T-cell (primary cell): Measurements from ENCODE around the gene FSCN2. TPM values are rescaled to one million over a fixed set of nuclear protein-coding genes. Genes with fewer than 3 reads are reported as not detected.

Experiments used
- ATAC-seq, 4 experiments: fragments of 200-7000 bp in 3 of 4; fragments of 150-1000 bp in 1 of 4; cut with Tn5 transposase; replicated peaks in 1 of 4; 1 replicate in 3 of 4; 2 replicates in 1 of 4; pipeline ENCODE4 v1.10.0; 2021; ENCODE audit warnings: moderate library complexity in 3 of 4, mild to moderate bottlenecking in 2 of 4, moderate number of reproducible peaks in 1 of 4
- CTCF ChIA-PET, 2 donors: fragments of 300-600 bp; sonication (Branson Sonifier 250); formaldehyde crosslinking; loops; one replicate each; lab custom pipeline; 2022; ENCODE audit warnings: antibody characterized with exemption in 2 of 2; lab: Charles Lee
- POLR2A ChIA-PET, 2 donors: fragments of 300-600 bp; sonication (Branson Sonifier 250); formaldehyde crosslinking; loops; one replicate each; lab custom pipeline; 2022; ENCODE audit warnings: antibody characterized with exemption in 2 of 2; lab: Charles Lee
- DNase-seq, 35 experiments: peaks; one replicate each; pipeline versions ENCODE4 v3.0.0 to v3.0.0-alpha.2; 2013 to 2023
- H3K27ac ChIP-seq: one replicate; pipeline ENCODE4 v1.5.1; 2013; ENCODE audit warnings: low read length
- H3K27me3 ChIP-seq, 2 experiments: replicated peaks in 1 of 2; 1 replicate in 1 of 2; 2 replicates in 1 of 2; pipeline versions ENCODE4 v1.6.1 to v1.7.0; 2013; ENCODE audit warnings: low read length in 1 of 2, mixed read lengths in 1 of 2; ENCODE audit not compliant: control insufficient read depth in 2 of 2, insufficient read depth in 2 of 2; ENCODE audit errors: extremely low read depth in 1 of 2
- H3K36me3 ChIP-seq, 2 donors: 1 replicate in 1 of 2; 2 replicates in 1 of 2; pipeline versions ENCODE4 v1.6.1 to v1.7.0; 2013; ENCODE audit warnings: low read length in 1 of 2; ENCODE audit not compliant: control insufficient read depth in 2 of 2, insufficient read depth in 1 of 2; ENCODE audit errors: extremely low read depth in 1 of 2
- H3K4me1 ChIP-seq, 2 experiments: 1 replicate in 1 of 2; 2 replicates in 1 of 2; pipeline versions ENCODE4 v1.6.1 to v1.7.0; 2013; ENCODE audit warnings: low read length in 2 of 2, mixed read lengths in 1 of 2; ENCODE audit not compliant: insufficient read depth in 2 of 2, control insufficient read depth in 1 of 2; ENCODE audit errors: extremely low read depth in 1 of 2
- H3K4me3 ChIP-seq, 2 donors: 1 replicate in 1 of 2; 2 replicates in 1 of 2; pipeline versions ENCODE4 v1.5.1 to v1.7.0; 2013; ENCODE audit warnings: mild to moderate bottlenecking in 2 of 2, low read length in 1 of 2, moderate library complexity in 1 of 2; ENCODE audit not compliant: control insufficient read depth in 1 of 2; ENCODE audit errors: extremely low read depth in 1 of 2
- H3K9me3 ChIP-seq: 2 replicates; pipeline ENCODE4 v1.7.0; 2013
- H3K27ac Mint-ChIP-seq, 2 donors: one replicate each; pipeline ENCODE4 v1.8.0; 2020 to 2021; ENCODE audit warnings: mild to moderate bottlenecking in 2 of 2, mixed read lengths in 2 of 2
- H3K27me3 Mint-ChIP-seq, 2 donors: one replicate each; pipeline ENCODE4 v1.8.0; 2021 to 2022; ENCODE audit warnings: mixed read lengths in 2 of 2
- H3K36me3 Mint-ChIP-seq: one replicate; pipeline ENCODE4 v1.8.0; 2021; ENCODE audit warnings: mixed read lengths
- H3K4me1 Mint-ChIP-seq, 3 donors: one replicate each; pipeline ENCODE4 v1.8.0; 2020 to 2022; ENCODE audit warnings: mixed read lengths in 3 of 3, mild to moderate bottlenecking in 1 of 3
- H3K4me3 Mint-ChIP-seq, 3 donors: one replicate each; pipeline ENCODE4 v1.8.0; 2020 to 2022; ENCODE audit warnings: mild to moderate bottlenecking in 3 of 3, mixed read lengths in 3 of 3, moderate library complexity in 3 of 3
- H3K9me3 Mint-ChIP-seq, 3 donors: one replicate each; pipeline ENCODE4 v1.8.0; 2020 to 2022; ENCODE audit warnings: mixed read lengths in 3 of 3
- WGBS: methylation state at CpG from one replicate; pipeline ENCODE4 v1.1.5; 2013; ENCODE audit warnings: missing lambda C conversion rate; ENCODE audit not compliant: insufficient coverage; 5-methylcytosine and 5-hydroxymethylcytosine counted together
- total RNA-seq, 35 experiments: library from RNA in 6 of 35; stranded (reverse) in 6 of 35; fragments of 120-200 nt in 1 of 35; gene quantifications; one replicate each; pipeline versions ENCODE4 v1.2.1 to v1.2.4 and lab custom pipeline; 2013 to 2026

The FSCN2 gene
- total RNA-seq, 5 donors from 2014 or later (not counting 1 experiment from before 2014, with no cell fraction given) = 0.91 to 4.2 (median 1.2) TPM

DNA sequence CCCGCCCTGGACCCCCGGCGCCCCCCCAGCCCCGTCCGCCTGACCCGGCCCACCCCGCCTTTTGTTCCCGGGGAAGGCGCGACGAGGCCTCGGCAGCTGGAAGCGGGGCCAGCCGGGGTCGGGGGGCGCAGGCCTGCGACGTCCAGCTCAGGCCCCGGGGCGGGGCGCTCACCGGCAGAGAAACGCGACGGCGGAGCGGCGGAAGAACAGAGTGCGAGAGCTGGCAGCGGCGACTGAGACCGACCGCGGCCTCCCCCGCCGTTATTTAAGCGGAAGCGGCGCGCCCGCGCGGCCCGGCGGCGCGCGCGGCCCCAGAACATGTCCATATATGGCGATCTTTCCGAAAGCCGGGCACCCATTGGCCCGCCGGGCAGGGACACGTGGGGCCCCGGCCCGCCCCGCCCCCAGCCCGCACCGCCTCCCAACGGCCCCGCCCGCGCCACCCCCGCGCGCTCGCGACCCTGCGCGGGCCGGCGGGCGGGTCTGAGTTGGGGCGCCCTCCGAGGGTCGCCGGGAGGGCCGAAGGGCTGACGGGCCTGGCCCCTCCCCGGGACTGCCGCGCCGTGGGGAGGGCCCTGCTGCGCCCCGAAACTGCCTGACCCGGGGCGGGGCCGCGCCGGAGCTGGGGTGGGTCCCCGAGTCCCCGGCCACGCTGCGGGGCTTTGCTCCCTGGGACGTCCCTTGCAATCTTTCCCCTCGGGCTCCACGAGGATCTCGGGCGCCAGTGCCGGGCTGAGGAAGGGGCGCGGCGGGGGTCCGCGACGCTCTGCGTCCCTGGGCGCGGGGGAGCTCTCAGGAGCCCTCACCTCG lies 15.4 kb upstream of the FSCN2 start, which contains the start of gene ACTG1:
Gene ACTG1, minus strand, starts transcription at position 238 of the 810 bp plus-strand sequence. CDS start 445 bp downstream, outside the sequence.
- peaks cover 16 to 37% of the 10 kb centered on the region in 2 donors for H3K36me3 ChIP-seq
- H3K4me1 Mint-ChIP-seq = peaks cover 43 to 57% (median 53%) of the 10 kb centered on the region in 3 donors
- CTCF ChIA-PET = no interaction called here
- no peaks in the 10 kb centered on the region for H3K9me3 ChIP-seq
- DNase-seq = peak; percentile 85 to 95 (median 91)
- ATAC-seq = peak; percentile 69 to 77 (median 74)
- no peaks in the 10 kb centered on the region for H3K9me3 Mint-ChIP-seq
- peak within 1 kb of the TSS; percentile 95 to 98 (median 98) for H3K4me3 Mint-ChIP-seq
- peak within 1 kb of the TSS; percentile 84 to 96 for H3K4me3 ChIP-seq
- WGBS = under 1% methylated on average over 97 of the region's 111 CpGs
- POLR2A ChIA-PET = no interaction called here
- peak within 1 kb of the TSS; percentile 81 for H3K27ac ChIP-seq
- peaks cover 35% of the 10 kb centered on the region for H3K36me3 Mint-ChIP-seq
- H3K27ac Mint-ChIP-seq = peak within 1 kb of the TSS; percentile 93 to 96
- H3K4me1 ChIP-seq = peaks cover 26 to 83% of the 10 kb centered on the region in 2 experiments
- no peaks in the 10 kb centered on the region for H3K27me3 Mint-ChIP-seq
- H3K27me3 ChIP-seq = no peaks in the 10 kb centered on the region

GRCh38 chr17:81513372-81513752 lies 14.8 kb upstream of the FSCN2 start:
- ATAC-seq = peak; percentile 17 to 31 (median 20)
- Histone ChIP-seq H3K27ac (peak overlapping the region; percentile 81), H3K27me3 (no peaks in the 10 kb centered on the region), H3K36me3 (peaks cover 16 to 37% of the 10 kb centered on the region in 2 donors), H3K4me1 (peaks cover 26 to 83% of the 10 kb centered on the region in 2 experiments), H3K9me3 (no peaks in the 10 kb centered on the region), H3K4me3 (peak overlapping the region; percentile 77 to 84)
- Mint-ChIP-seq H3K27me3 (no peaks in the 10 kb centered on the region), H3K27ac (peak overlapping the region; percentile 89 to 91), H3K4me3 (peak overlapping the region; percentile 81 to 98 (median 85)), H3K36me3 (peaks cover 35% of the 10 kb centered on the region), H3K9me3 (no peaks in the 10 kb centered on the region), H3K4me1 (peaks cover 44 to 58% (median 56%) of the 10 kb centered on the region in 3 donors)
- POLR2A ChIA-PET = no interaction called here
- CTCF ChIA-PET = no interaction called here
- DNase-seq = peak in 25 of 35 experiments; percentile 37 to 70 (median 51)
- 0% methylated on average over 12 of the region's 23 CpGs for WGBS

- peak in 8 of 35 experiments; percentile 25 to 55 (median 36) for DNase-seq
- H3K27me3 Mint-ChIP-seq = no peaks in the 10 kb centered on the region
- Histone ChIP-seq H3K27ac (peak overlapping the region; percentile 81), H3K4me3 (peak overlapping the region; percentile 77 to 84), H3K27me3 (no peaks in the 10 kb centered on the region), H3K4me1 (peaks cover 26 to 83% of the 10 kb centered on the region in 2 experiments), H3K9me3 (no peaks in the 10 kb centered on the region), H3K36me3 (peaks cover 16 to 34% of the 10 kb centered on the region in 2 donors)
- POLR2A ChIA-PET = interaction anchor here in 1 of 2 donors (0.6 kb wide), 1 partner anchor 25 kb away, joined by 3 read pairs; no protein-coding TSS in a partner anchor
- under 1% methylated on average over 59 of the region's 64 CpGs for WGBS
- CTCF ChIA-PET = no interaction called here
- H3K36me3 Mint-ChIP-seq = peaks cover 33% of the 10 kb centered on the region
- peak overlapping the region; percentile 89 to 91 for H3K27ac Mint-ChIP-seq
- H3K4me1 Mint-ChIP-seq = peaks cover 41 to 55% (median 50%) of the 10 kb centered on the region in 3 donors
- H3K9me3 Mint-ChIP-seq = no peaks in the 10 kb centered on the region
- no peak for ATAC-seq
- H3K4me3 Mint-ChIP-seq = peak overlapping the region; percentile 81 to 98 (median 85)
Observed at GRCh38 chr17:81513753-81514488, 14.3 kb upstream of the FSCN2 start.

DNA sequence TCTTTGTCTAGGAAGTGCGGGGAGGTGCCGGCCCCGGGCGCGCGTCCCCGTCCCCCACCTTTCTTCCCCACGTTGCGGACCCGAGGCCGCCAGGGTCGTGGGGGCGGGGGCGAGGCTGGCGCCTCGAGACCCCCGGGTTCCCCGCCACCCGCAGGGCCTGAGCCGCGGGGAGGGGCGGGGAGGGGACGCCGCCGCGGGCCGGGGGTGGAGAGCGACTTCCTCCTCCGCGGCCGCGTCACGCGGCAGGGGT lies 13.8 kb upstream of the FSCN2 start:
- Histone ChIP-seq H3K36me3 (peaks cover 13 to 29% of the 10 kb centered on the region in 2 donors), H3K4me1 (peaks cover 21 to 82% of the 10 kb centered on the region in 2 experiments), H3K9me3 (no peaks in the 10 kb centered on the region), H3K27me3 (no peaks in the 10 kb centered on the region), H3K27ac (peak overlapping the region; percentile 81), H3K4me3 (peak overlapping the region; percentile 77 to 84)
- Mint-ChIP-seq H3K27me3 (no peaks in the 10 kb centered on the region), H3K4me3 (peak overlapping the region; percentile 81 to 98 (median 85)), H3K4me1 (peaks cover 36 to 50% (median 45%) of the 10 kb centered on the region in 3 donors), H3K27ac (peak overlapping the region; percentile 55 to 67), H3K36me3 (peaks cover 28% of the 10 kb centered on the region), H3K9me3 (no peaks in the 10 kb centered on the region)
- CTCF ChIA-PET = no interaction called here
- DNase-seq = peak in 1 of 35 experiments; percentile 21
- ATAC-seq = peak in 2 of 4 experiments; percentile 1
- 0% methylated on average over 15 of the region's 34 CpGs for WGBS
- POLR2A ChIA-PET = interaction anchor here in 1 of 2 donors (0.6 kb wide), 1 partner anchor 24 kb away, joined by 3 read pairs; no protein-coding TSS in a partner anchor

- Histone ChIP-seq H3K9me3 (no peaks in the 10 kb centered on the region), H3K4me3 (peak overlapping the region; percentile 59 to 66), H3K4me1 (peaks cover 17 to 83% of the 10 kb centered on the region in 2 experiments), H3K27me3 (no peaks in the 10 kb centered on the region), H3K36me3 (peaks cover 12 to 24% of the 10 kb centered on the region in 2 donors), H3K27ac (peak overlapping the region; percentile 78)
- H3K4me1 Mint-ChIP-seq = peaks cover 31 to 45% (median 40%) of the 10 kb centered on the region in 3 donors
- ChIA-PET CTCF (no interaction called here), POLR2A (interaction anchor here in 1 of 2 donors (0.6 kb wide), 1 partner anchor 24 kb away, joined by 3 read pairs; no protein-coding TSS in a partner anchor)
- peaks cover 23% of the 10 kb centered on the region for H3K36me3 Mint-ChIP-seq
- no peaks in the 10 kb centered on the region for H3K27me3 Mint-ChIP-seq
- ATAC-seq = peak; percentile 21 to 42 (median 32)
- H3K4me3 Mint-ChIP-seq = peak overlapping the region; percentile 83 to 98 (median 86)
- peak in 18 of 35 experiments; percentile 24 to 75 (median 43) for DNase-seq
- under 1% methylated on average over 78 of the region's 82 CpGs for WGBS
- H3K9me3 Mint-ChIP-seq = no peaks in the 10 kb centered on the region
- H3K27ac Mint-ChIP-seq = peak overlapping the region; percentile 93 to 94
Observed at GRCh38 chr17:81514739-81515529, 13.2 kb upstream of the FSCN2 start.
